Suprapubic skin (tissue), 4 donors: Measurements from ENCODE around the gene NODAL. TPM values are rescaled to one million over a fixed set of nuclear protein-coding genes. Genes with fewer than 3 reads are reported as not detected.

ENCODE experiments used
- DNase-seq, 2 donors: peaks; one replicate each; pipeline ENCODE4 v3.0.0-alpha.2; 2019; ENCODE audit warnings: low spot score in 2 of 2
- H3K27ac ChIP-seq: fragments of 200-600 bp; sonication (generic); one replicate; pipeline ENCODE4 v1.5.1; 2019
- H3K27me3 ChIP-seq: fragments of 200-600 bp; sonication (generic); one replicate; pipeline ENCODE4 v1.5.1; 2019
- H3K36me3 ChIP-seq: fragments of 200-600 bp; sonication (generic); one replicate; pipeline ENCODE4 v1.5.1; 2019
- H3K4me1 ChIP-seq: fragments of 200-600 bp; sonication (generic); one replicate; pipeline ENCODE4 v1.5.1; 2019
- H3K4me3 ChIP-seq: fragments of 200-600 bp; sonication (generic); one replicate; pipeline ENCODE4 v1.5.1; 2019; ENCODE audit warnings: mild to moderate bottlenecking
- H3K9me3 ChIP-seq: fragments of 200-600 bp; sonication (generic); one replicate; pipeline ENCODE4 v1.5.1; 2019
- EP300 ChIP-seq: sonication (generic); formaldehyde crosslinking; IDR thresholded peaks from one replicate; pipeline ENCODE4 v1.6.1; 2017; ENCODE audit warnings: antibody characterized with exemption
- POLR2A ChIP-seq, 2 donors: fragments of 450-650 bp; IDR thresholded peaks; one replicate each; pipeline ENCODE4 v1.6.1; 2017; ENCODE audit warnings: antibody characterized with exemption in 2 of 2, mild to moderate bottlenecking in 2 of 2, moderate library complexity in 2 of 2
- POLR2AphosphoS5 ChIP-seq, 3 donors: sonication (generic); formaldehyde crosslinking; IDR thresholded peaks; one replicate each; pipeline ENCODE4 v1.6.1; 2017; ENCODE audit warnings: antibody characterized with exemption in 3 of 3
- WGBS: methylation state at CpG from one replicate; pipeline ENCODE4 v1.1.5; 2018; 5-methylcytosine and 5-hydroxymethylcytosine counted together
- total RNA-seq, 4 donors: library from RNA; depleted of rRNA; stranded (reverse); fragments of >200 nt; gene quantifications; one replicate each; pipeline ENCODE4 v1.1.0, GENCODE V29; 2016
- TF ChIP-seq, protein P1 (sequence below), 2 donors: fragments of 200-600 bp in 1 of 2; fragments of 450-650 bp in 1 of 2; sonication (generic) in 1 of 2; IDR thresholded peaks; one replicate each; pipeline ENCODE4 v1.5.1; 2016 to 2019; ENCODE audit warnings: antibody characterized with exemption in 2 of 2, mild to moderate bottlenecking in 1 of 2, moderate library complexity in 1 of 2

NODAL gene
- total RNA-seq, 4 donors from 2014 or later = not detected

DNA sequence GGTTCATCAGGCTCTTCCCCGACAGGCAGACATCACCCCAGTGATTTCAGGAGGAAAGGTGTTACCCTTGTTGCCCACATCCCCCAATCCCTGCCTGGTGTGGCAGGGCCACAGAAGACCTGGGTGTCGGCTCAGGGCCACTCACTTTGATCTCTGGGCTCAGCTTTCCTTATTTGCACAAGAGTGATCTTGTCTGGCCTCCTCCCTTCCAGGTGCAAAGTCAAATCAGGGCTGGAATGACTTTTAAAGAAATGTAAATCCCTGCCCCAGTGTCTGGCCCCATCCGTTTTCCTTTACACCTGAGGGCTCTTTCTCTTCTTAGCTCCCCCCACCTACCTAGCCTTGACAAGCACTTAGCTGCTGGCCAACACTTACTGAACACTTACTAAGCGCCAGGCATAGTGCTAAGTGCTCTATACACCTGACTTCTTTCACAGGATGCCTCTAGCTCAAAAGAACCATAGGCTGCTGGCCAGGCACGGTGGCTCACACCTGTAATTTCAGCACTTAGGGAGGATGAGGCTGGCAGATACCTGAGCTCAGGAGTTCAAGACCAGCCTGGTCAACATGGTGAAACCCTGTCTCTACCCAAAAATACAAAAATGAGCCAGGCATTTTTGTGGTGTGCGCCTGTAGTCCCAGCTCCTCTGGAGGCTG lies 979 bp upstream of the NODAL start:
- H3K9me3 ChIP-seq = no peaks in the 10 kb centered on the region
- no peak for TF ChIP-seq POLR2A (IDR thresholded peaks at IDR 0.05)
- no peak overlapping the region for H3K27ac ChIP-seq
- 74% methylated on average over 6 of the region's 6 CpGs for WGBS
- no peaks in the 10 kb centered on the region for H3K36me3 ChIP-seq
- H3K27me3 ChIP-seq = peaks cover 44% of the 10 kb centered on the region
- H3K4me3 ChIP-seq = no peak overlapping the region
- H3K4me1 ChIP-seq = peaks cover 25% of the 10 kb centered on the region
- DNase-seq = no peak

DNA sequence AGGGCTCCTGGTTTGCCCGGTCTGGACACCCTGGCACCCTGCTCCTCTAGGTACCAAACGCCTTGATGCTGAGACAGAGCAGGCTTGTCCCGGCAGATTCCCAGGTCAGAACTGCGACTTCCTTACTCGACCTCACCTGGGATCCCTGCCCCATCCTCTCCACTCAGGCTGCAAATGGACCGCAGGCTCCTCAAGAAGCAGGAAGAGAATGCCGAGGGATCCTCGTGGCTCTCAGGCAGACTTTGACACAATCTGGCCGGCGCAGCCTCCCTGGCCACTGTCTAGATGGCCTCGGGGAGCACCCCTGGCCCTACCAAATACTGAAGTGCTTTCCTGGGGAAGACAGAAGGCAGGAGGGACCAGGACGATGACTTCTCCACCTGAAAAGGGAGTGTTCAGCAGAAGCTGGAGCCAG lies 421 bp upstream of the NODAL start:
- WGBS = 53% methylated on average over 2 of the region's 12 CpGs
- H3K27ac ChIP-seq = no peak overlapping the region
- no peak for TF ChIP-seq POLR2AphosphoS5 (IDR thresholded peaks at IDR 0.05)
- no peak for TF ChIP-seq EP300
- no peak for TF ChIP-seq POLR2A (IDR thresholded peaks at IDR 0.05)
- TF ChIP-seq, protein P1, sequence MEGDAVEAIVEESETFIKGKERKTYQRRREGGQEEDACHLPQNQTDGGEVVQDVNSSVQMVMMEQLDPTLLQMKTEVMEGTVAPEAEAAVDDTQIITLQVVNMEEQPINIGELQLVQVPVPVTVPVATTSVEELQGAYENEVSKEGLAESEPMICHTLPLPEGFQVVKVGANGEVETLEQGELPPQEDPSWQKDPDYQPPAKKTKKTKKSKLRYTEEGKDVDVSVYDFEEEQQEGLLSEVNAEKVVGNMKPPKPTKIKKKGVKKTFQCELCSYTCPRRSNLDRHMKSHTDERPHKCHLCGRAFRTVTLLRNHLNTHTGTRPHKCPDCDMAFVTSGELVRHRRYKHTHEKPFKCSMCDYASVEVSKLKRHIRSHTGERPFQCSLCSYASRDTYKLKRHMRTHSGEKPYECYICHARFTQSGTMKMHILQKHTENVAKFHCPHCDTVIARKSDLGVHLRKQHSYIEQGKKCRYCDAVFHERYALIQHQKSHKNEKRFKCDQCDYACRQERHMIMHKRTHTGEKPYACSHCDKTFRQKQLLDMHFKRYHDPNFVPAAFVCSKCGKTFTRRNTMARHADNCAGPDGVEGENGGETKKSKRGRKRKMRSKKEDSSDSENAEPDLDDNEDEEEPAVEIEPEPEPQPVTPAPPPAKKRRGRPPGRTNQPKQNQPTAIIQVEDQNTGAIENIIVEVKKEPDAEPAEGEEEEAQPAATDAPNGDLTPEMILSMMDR (IDR thresholded peaks at IDR 0.05) = no peak
- H3K4me1 ChIP-seq = peaks cover 25% of the 10 kb centered on the region
- peaks cover 44% of the 10 kb centered on the region for H3K27me3 ChIP-seq
- H3K36me3 ChIP-seq = no peaks in the 10 kb centered on the region
- H3K9me3 ChIP-seq = no peaks in the 10 kb centered on the region
- H3K4me3 ChIP-seq = no peak overlapping the region
- no peak for DNase-seq

DNA sequence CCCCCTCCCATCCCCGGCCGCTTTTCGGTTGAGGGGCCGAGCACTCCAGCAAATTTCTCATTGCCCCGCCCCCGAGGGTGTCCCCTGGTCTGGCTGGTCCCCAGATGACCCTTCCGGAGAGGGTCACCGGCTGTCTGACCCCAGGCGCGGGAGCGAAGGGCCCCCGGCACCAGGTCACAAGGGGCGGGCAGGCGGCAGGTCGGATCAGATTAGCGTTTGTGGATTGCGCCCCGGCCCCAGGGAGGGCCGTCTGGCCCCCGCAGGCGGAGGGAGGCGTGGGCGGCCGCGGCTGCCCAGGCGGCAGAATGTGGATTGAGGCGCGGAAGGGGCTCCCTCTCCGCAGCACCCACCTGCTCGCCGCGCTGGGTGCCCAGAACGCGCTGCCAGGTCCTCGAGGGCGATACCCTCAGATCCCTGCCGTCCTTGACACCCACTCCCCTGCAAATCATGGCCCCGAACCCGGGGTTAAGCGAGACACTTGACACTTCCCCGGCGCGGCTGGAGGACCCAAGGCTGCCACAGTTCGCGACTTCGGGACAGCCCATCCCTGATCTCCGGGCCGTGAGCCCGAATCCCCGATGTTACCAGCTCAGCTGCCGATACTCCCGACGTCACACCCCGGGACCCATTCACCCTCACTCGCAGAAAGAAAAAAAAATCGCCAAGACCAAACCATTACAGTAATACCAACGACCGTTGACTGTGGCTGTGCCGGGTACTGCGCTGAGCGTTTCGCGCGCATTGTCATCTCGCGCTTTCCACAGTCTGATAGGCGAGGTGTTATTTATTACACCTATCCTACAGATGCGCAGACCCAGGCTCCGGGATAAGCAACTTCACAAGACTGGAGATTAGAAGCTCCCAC lies 953 bp downstream of the NODAL start:
- Histone ChIP-seq H3K4me3 (peak overlapping the region; percentile 34), H3K9me3 (no peaks in the 10 kb centered on the region), H3K27ac (no peak overlapping the region), H3K4me1 (peaks cover 25% of the 10 kb centered on the region), H3K27me3 (peaks cover 44% of the 10 kb centered on the region), H3K36me3 (no peaks in the 10 kb centered on the region)
- TF ChIP-seq, protein P1 (IDR thresholded peaks at IDR 0.05) = no peak
- no peak for TF ChIP-seq EP300
- TF ChIP-seq POLR2AphosphoS5 (IDR thresholded peaks at IDR 0.05) = no peak
- TF ChIP-seq POLR2A (IDR thresholded peaks at IDR 0.05) = no peak
- peak in 1 of 2 donors; percentile 66 for DNase-seq
- WGBS = 7% methylated on average over 41 of the region's 69 CpGs

DNA sequence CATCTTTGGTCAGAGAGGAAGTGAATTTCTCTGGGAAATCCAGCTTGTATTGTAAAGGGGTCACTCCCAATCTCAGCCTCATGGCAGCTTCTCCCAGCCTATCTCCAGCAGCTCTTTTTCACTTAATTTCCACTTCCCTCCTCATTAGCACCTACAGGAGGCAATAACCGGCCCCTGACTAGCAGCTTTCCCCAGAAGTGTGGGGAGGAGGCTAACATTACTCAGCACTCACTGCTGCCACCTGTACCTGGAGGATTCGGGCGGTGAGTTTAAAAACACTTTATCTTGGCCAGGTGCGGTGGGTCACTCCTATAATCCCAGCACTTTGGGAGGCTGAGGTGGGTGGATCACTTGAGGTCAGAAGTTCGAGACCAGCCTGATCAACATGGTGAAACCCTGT lies 3.8 kb downstream of the NODAL start:
- no peaks in the 10 kb centered on the region for H3K36me3 ChIP-seq
- DNase-seq = no peak
- 77% methylated on average over 5 of the region's 5 CpGs for WGBS

DNA sequence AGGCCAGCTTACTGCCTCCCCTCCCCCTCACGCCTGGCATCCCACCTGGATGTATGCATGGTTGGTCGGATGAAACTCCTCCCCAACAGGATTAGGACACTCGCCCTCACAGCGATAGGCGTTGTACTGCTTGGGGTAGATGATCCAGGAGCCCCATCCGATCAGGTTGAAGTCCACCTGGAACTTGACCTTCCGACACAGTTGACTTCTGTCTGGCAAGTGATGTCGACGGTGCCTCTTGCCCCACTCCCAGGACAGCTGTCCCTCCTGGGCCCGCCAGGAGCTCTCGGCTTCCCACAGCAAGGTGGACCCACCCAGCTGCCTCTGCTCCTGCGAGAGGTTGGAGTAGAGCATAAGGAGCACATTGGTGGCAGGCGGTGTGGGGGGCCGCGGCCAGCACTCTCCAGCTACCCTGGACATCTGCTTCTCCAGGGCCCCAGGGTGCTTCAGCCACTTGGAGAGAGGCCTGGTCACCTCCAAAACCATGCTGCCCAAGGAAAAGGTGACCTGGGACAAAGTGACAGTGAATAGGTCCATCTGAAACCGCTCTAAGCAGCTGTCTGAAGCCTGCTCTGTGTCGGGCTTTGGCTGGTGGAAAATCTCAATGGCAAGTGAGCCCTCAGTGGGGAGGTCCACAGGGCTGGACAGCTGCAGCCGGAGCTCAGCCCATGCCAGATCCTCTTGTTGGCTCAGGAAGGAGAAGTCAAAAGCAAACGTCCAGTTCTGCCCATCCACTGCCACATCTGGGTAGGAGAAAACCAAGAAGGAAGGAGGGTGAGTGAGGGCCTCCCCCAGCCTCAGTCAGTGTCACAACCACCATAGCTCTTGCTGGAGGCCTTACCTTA lies 6.0 kb downstream of the NODAL start:
- H3K27me3 ChIP-seq = peaks cover 21% of the 10 kb centered on the region
- no peaks in the 10 kb centered on the region for H3K36me3 ChIP-seq
- 94% methylated on average over 12 of the region's 19 CpGs for WGBS
- peaks cover 24% of the 10 kb centered on the region for H3K4me1 ChIP-seq
- no peak for TF ChIP-seq EP300
- no peak for TF ChIP-seq POLR2A (IDR thresholded peaks at IDR 0.05)
- TF ChIP-seq, protein P1 (IDR thresholded peaks at IDR 0.05) = no peak
- TF ChIP-seq POLR2AphosphoS5 (IDR thresholded peaks at IDR 0.05) = no peak
- H3K27ac ChIP-seq = no peak overlapping the region
- DNase-seq = no peak
- H3K4me3 ChIP-seq = no peak overlapping the region
- H3K9me3 ChIP-seq = no peaks in the 10 kb centered on the region

More for the DNA sequence above, 3.8 kb downstream of the NODAL start:
- Histone ChIP-seq H3K9me3 (no peaks in the 10 kb centered on the region), H3K27ac (no peak overlapping the region), H3K27me3 (peaks cover 44% of the 10 kb centered on the region), H3K4me1 (peaks cover 25% of the 10 kb centered on the region), H3K4me3 (no peak overlapping the region)
- no peak for TF ChIP-seq POLR2A (IDR thresholded peaks at IDR 0.05)
- TF ChIP-seq, protein P1 (IDR thresholded peaks at IDR 0.05) = no peak
- TF ChIP-seq EP300 = no peak
- TF ChIP-seq POLR2AphosphoS5 (IDR thresholded peaks at IDR 0.05) = no peak
